ENCODE results near the gene UNC5CL. TPM values are rescaled to one million over a fixed set of nuclear protein-coding genes. Genes with fewer than 3 reads are reported as not detected.

UNC5CL gene
- total and polyA plus RNA-seq, 2 donors (not counting 1 experiment from before 2014, with no cell fraction given), result 0.01 to 0.17 TPM

- Histone ChIP-seq H3K4me2 (ENCODE audit: extremely low read depth, insufficient read depth, low read length) (no peak overlapping the region), H3K9ac (ENCODE audit: insufficient read depth, low read length) (no peak overlapping the region), H3K36me3 (ENCODE audit: control insufficient read depth, insufficient read depth, low read length) (no peaks in the 10 kb centered on the region), H3K27me3 (ENCODE audit: control insufficient read depth, insufficient read depth, low read length) (no peaks in the 10 kb centered on the region), H3K79me2 (ENCODE audit: control insufficient read depth, insufficient read depth, low read length) (no peaks in the 10 kb centered on the region), H4K20me1 (ENCODE audit: control insufficient read depth, extremely low read depth, insufficient read depth, low read length) (no peaks in the 10 kb centered on the region), H3K9me3 (ENCODE audit: control insufficient read depth, insufficient read depth, low read depth, low read length) (no peaks in the 10 kb centered on the region), H3K4me1 (ENCODE audit: control insufficient read depth, extremely low read depth, insufficient read depth, low read length) (no peaks in the 10 kb centered on the region), H3K27ac (ENCODE audit: insufficient read depth, low read length) (no peak overlapping the region), H3K4me3 (replicated peaks in 1 of 4; ENCODE audit: control extremely low read depth in 1 of 4, insufficient read depth in 1 of 4, low read depth in 3 of 4, low read length in 4 of 4) (no peak overlapping the region), H2AFZ (ENCODE audit: low read length) (no peak overlapping the region)
- no peak for DNase-seq (ENCODE audit: low read depth in 2 of 2)
- TF ChIP-seq EZH2 (IDR thresholded peaks at IDR 0.05; ENCODE audit: low read length, missing control alignments) (no peak), CTCF (conservative IDR thresholded peaks at IDR 0.05 in 1 of 2, IDR thresholded peaks at IDR 0.05 in 1 of 2; ENCODE audit: low read depth in 1 of 2, low read length in 2 of 2) (no peak)
These were observed 23.0 kb upstream of the UNC5CL start for GRCh38 chr6:41062056-41062455.

- Histone ChIP-seq H2AFZ (ENCODE audit: low read length) (no peak overlapping the region), H3K4me1 (ENCODE audit: control insufficient read depth, extremely low read depth, insufficient read depth, low read length) (no peaks in the 10 kb centered on the region), H3K9me3 (ENCODE audit: control insufficient read depth, insufficient read depth, low read depth, low read length) (no peaks in the 10 kb centered on the region), H3K79me2 (ENCODE audit: control insufficient read depth, insufficient read depth, low read length) (no peaks in the 10 kb centered on the region), H4K20me1 (ENCODE audit: control insufficient read depth, extremely low read depth, insufficient read depth, low read length) (no peaks in the 10 kb centered on the region), H3K27ac (ENCODE audit: insufficient read depth, low read length) (no peak overlapping the region), H3K27me3 (ENCODE audit: control insufficient read depth, insufficient read depth, low read length) (no peaks in the 10 kb centered on the region), H3K4me2 (ENCODE audit: extremely low read depth, insufficient read depth, low read length) (no peak overlapping the region), H3K36me3 (ENCODE audit: control insufficient read depth, insufficient read depth, low read length) (no peaks in the 10 kb centered on the region), H3K4me3 (replicated peaks in 1 of 4; ENCODE audit: control extremely low read depth in 1 of 4, insufficient read depth in 1 of 4, low read depth in 3 of 4, low read length in 4 of 4) (no peak overlapping the region), H3K9ac (ENCODE audit: insufficient read depth, low read length) (no peak overlapping the region)
- TF ChIP-seq EZH2 (IDR thresholded peaks at IDR 0.05; ENCODE audit: low read length, missing control alignments) (no peak), CTCF (conservative IDR thresholded peaks at IDR 0.05 in 1 of 2, IDR thresholded peaks at IDR 0.05 in 1 of 2; ENCODE audit: low read depth in 1 of 2, low read length in 2 of 2) (no peak)
- no peak for DNase-seq (ENCODE audit: low read depth in 2 of 2)
These were observed 22.2 kb upstream of the UNC5CL start for GRCh38 chr6:41061196-41061726.

GRCh38 chr6:41059556-41059955 is 20.5 kb upstream of the UNC5CL start:
- no peaks in the 10 kb centered on the region for H4K20me1 ChIP-seq (ENCODE audit: control insufficient read depth, extremely low read depth, insufficient read depth, low read length)
- H3K27me3 ChIP-seq (ENCODE audit: control insufficient read depth, insufficient read depth, low read length), result no peaks in the 10 kb centered on the region
- H3K4me2 ChIP-seq (ENCODE audit: extremely low read depth, insufficient read depth, low read length), result no peak overlapping the region
- no peak overlapping the region for H2AFZ ChIP-seq (ENCODE audit: low read length)
- no peaks in the 10 kb centered on the region for H3K4me1 ChIP-seq (ENCODE audit: control insufficient read depth, extremely low read depth, insufficient read depth, low read length)
- DNase-seq (ENCODE audit: low read depth in 2 of 2), result peak; percentile 25 to 45
- H3K36me3 ChIP-seq (ENCODE audit: control insufficient read depth, insufficient read depth, low read length), result no peaks in the 10 kb centered on the region
- TF ChIP-seq CTCF (conservative IDR thresholded peaks at IDR 0.05 in 1 of 2, IDR thresholded peaks at IDR 0.05 in 1 of 2; ENCODE audit: low read depth in 1 of 2, low read length in 2 of 2) (no peak), EZH2 (IDR thresholded peaks at IDR 0.05; ENCODE audit: low read length, missing control alignments) (no peak)
- no peaks in the 10 kb centered on the region for H3K79me2 ChIP-seq (ENCODE audit: control insufficient read depth, insufficient read depth, low read length)
- H3K9ac ChIP-seq (ENCODE audit: insufficient read depth, low read length), result no peak overlapping the region
- H3K4me3 ChIP-seq (replicated peaks in 1 of 4; ENCODE audit: control extremely low read depth in 1 of 4, insufficient read depth in 1 of 4, low read depth in 3 of 4, low read length in 4 of 4), result no peak overlapping the region
- H3K9me3 ChIP-seq (ENCODE audit: control insufficient read depth, insufficient read depth, low read depth, low read length), result no peaks in the 10 kb centered on the region
- H3K27ac ChIP-seq (ENCODE audit: insufficient read depth, low read length), result no peak overlapping the region

All from fibroblast of lung (primary cell).